T-helper 2 cell treated with Interferon-gamma antibody and Interleukin-4, amounts not matched to agents 5 μg/mL and 100 μg/mL, for 36 hours (primary cell): ENCODE results near the gene DGKD.

ENCODE experiments used
- DNase-seq: peaks from one replicate; pipeline ENCODE4 v3.0.0; 2021; ENCODE audit warnings: low spot score
- H3K27ac Mint-ChIP-seq: one replicate; pipeline ENCODE4 v1.8.0; 2021; ENCODE audit warnings: mild to moderate bottlenecking, mixed read lengths
- H3K27me3 Mint-ChIP-seq: one replicate; pipeline ENCODE4 v1.8.0; 2021; ENCODE audit warnings: low read depth, mixed read lengths
- H3K36me3 Mint-ChIP-seq: one replicate; pipeline ENCODE4 v1.8.0; 2021; ENCODE audit warnings: low read depth, mixed read lengths
- H3K4me1 Mint-ChIP-seq: one replicate; pipeline ENCODE4 v1.8.0; 2021; ENCODE audit warnings: low read depth, mixed read lengths
- H3K4me3 Mint-ChIP-seq: one replicate; pipeline ENCODE4 v1.8.0; 2022; ENCODE audit warnings: mild to moderate bottlenecking, moderate library complexity, mixed read lengths
- H3K9me3 Mint-ChIP-seq: one replicate; pipeline ENCODE4 v1.8.0; 2021; ENCODE audit warnings: mixed read lengths

DGKD gene

GRCh38 chr2:233349005-233349998 is 5.0 kb upstream of the DGKD start:
- Mint-ChIP-seq H3K4me1 (peaks cover 30% of the 10 kb centered on the region), H3K27ac (peak overlapping the region; percentile 26), H3K9me3 (no peaks in the 10 kb centered on the region), H3K4me3 (peak overlapping the region; percentile 17), H3K36me3 (peaks cover 2% of the 10 kb centered on the region), H3K27me3 (no peaks in the 10 kb centered on the region)
- DNase-seq, result no peak

DNA sequence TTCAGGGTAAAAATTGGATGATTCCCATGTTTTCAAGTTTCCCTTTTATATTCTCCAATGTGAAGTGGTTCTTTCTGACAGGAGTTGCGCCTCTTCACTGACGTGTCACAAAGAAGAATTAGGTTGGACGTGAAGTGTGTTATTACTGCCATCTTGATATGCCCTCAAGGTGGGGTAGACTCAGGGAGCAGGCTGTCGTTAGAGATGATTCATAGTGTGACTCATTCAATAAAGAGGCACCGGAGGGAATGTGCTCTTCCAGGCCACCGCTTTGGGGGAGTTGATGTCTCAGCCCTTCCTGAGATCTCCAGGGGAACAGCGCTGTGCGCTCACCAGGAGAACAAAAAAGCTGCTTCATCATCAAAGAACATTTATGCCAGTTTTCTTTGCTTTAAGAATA is 3.6 kb upstream of the DGKD start:
- Mint-ChIP-seq H3K4me1 (peaks cover 36% of the 10 kb centered on the region), H3K9me3 (no peaks in the 10 kb centered on the region), H3K36me3 (peaks cover 6% of the 10 kb centered on the region), H3K27ac (no peak overlapping the region), H3K4me3 (peak overlapping the region; percentile 2), H3K27me3 (no peaks in the 10 kb centered on the region)
- peak; percentile 30 for DNase-seq

DNA sequence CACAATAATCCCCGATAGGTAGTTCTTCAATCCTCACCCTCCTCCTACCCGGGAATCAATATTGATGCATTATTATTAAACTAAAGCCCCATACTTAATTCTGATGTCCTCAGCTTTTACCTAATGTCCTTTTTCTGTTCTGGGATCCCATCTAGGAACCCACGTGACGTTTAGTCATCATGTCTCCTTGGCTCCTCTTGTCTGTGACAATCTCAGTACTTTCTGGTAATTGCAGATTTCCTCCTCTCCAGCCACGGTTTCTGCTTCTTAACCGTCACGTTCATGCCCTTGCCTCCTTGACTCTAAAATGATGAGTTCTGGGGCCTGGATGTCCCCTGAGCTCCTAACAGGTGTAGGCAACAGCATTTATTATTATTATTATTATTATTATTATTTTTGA is 2.9 kb upstream of the DGKD start:
- H3K27ac Mint-ChIP-seq, result no peak overlapping the region
- no peak overlapping the region for H3K4me3 Mint-ChIP-seq

GRCh38 chr2:233352141-233352842 is 2.0 kb upstream of the DGKD start:
- H3K4me1 Mint-ChIP-seq, result peaks cover 50% of the 10 kb centered on the region
- H3K9me3 Mint-ChIP-seq, result no peaks in the 10 kb centered on the region
- no peak for DNase-seq
- no peaks in the 10 kb centered on the region for H3K27me3 Mint-ChIP-seq
- peak overlapping the region; percentile 1 for H3K4me3 Mint-ChIP-seq
- H3K27ac Mint-ChIP-seq, result no peak overlapping the region
- peaks cover 19% of the 10 kb centered on the region for H3K36me3 Mint-ChIP-seq

More for the DNA sequence above, 2.9 kb upstream of the DGKD start:
- Mint-ChIP-seq H3K9me3 (no peaks in the 10 kb centered on the region), H3K4me1 (peaks cover 43% of the 10 kb centered on the region), H3K36me3 (peaks cover 13% of the 10 kb centered on the region), H3K27me3 (no peaks in the 10 kb centered on the region)
- DNase-seq, result no peak

DNA sequence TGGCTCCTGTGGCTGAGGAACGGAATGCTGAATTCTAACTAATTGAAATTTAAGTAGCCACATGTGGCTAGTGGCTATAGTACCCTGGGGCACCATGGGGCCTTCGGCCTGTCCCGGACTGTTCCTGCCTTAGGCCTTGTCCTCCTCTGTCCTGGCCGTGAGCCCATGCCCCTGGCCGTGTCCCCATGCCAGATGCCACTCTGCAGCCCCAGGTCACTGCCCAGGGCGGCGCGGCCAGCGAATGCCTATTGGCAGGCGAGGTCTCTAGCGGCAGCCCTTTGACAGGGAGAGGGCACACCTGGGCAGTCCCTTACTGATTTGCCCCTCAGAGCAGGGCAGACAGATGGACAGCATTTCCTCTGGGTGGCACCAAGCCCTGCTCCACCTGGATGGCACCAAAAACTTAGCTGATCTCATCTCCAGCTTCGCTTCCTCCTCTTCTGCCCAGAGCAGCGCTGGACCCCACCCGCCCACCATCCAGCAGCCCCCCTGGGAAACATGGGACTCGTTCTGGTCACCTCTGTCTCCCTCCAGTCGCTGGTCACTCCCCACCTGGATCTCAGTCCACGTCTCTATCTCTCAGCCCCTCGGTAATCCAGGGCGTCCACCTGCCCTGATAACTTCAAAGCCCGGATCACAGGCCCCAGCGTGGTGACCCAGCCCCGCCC is 1.1 kb upstream of the DGKD start:
- Mint-ChIP-seq H3K4me3 (peak overlapping the region; percentile 88), H3K36me3 (peaks cover 19% of the 10 kb centered on the region), H3K27me3 (no peaks in the 10 kb centered on the region), H3K27ac (peak overlapping the region; percentile 88), H3K4me1 (peaks cover 53% of the 10 kb centered on the region), H3K9me3 (no peaks in the 10 kb centered on the region)
- no peak for DNase-seq

DNA sequence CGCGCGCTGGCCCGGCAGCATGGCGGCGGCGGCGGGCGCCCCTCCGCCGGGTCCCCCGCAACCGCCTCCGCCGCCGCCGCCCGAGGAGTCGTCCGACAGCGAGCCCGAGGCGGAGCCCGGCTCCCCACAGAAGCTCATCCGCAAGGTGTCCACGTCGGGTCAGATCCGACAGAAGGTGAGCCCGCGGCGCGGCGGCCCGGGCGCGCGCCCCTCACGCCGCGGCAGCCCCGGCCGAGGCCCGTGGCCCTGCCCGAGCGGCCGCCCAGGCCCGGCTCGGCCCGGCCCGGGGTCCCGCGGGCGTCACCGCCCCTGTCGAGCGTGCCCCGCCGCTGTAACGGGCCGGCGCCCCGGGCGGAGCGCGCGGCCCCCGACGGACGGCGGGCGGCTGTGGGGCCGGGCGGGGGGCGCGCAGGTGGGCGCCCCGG is 218 bp downstream of the DGKD start:
- Mint-ChIP-seq H3K9me3 (no peaks in the 10 kb centered on the region), H3K4me3 (no peak overlapping the region), H3K4me1 (peaks cover 56% of the 10 kb centered on the region), H3K36me3 (peaks cover 25% of the 10 kb centered on the region), H3K27ac (no peak overlapping the region), H3K27me3 (no peaks in the 10 kb centered on the region)
- no peak for DNase-seq

DNA sequence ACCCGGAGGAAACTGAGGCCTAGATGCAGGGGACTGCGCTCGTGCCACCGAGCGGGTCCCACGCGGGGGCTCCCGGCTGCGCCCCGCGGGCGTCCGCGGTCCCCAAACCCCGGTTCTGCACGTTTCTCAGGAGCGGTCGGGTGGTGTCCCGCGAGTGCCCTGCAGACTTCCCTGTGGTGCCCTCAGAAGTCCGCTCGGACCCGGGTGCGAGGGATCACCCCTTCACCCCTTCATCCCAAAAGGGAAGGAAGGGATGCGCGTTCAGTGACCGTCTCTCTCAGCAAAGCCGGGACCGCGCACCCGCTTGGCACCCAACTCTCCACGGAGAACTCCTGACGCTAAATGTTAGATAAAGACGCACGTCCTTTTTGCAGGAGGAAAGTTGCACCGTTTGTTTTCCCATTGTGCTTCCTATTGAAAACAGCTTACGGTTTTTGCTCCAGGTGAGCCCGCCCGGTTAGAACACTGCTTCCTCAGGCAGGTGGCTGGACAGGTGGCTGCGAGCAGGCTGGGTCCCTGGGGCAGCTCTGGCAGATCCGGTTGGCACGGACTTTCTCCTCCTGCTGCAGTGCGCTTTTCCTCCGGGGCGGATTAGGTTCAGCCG is 779 bp downstream of the DGKD start:
- Mint-ChIP-seq H3K36me3 (peaks cover 29% of the 10 kb centered on the region), H3K4me1 (peaks cover 60% of the 10 kb centered on the region), H3K27me3 (no peaks in the 10 kb centered on the region), H3K9me3 (no peaks in the 10 kb centered on the region), H3K27ac (peak overlapping the region; percentile 76), H3K4me3 (peak overlapping the region; percentile 89)
- no peak for DNase-seq

GRCh38 chr2:233355916-233356315 is 1.6 kb downstream of the DGKD start:
- H3K4me1 Mint-ChIP-seq, result peaks cover 56% of the 10 kb centered on the region
- peaks cover 31% of the 10 kb centered on the region for H3K36me3 Mint-ChIP-seq
- H3K4me3 Mint-ChIP-seq, result peak overlapping the region; percentile 89
- no peak for DNase-seq
- H3K27ac Mint-ChIP-seq, result no peak overlapping the region
- no peaks in the 10 kb centered on the region for H3K27me3 Mint-ChIP-seq
- no peaks in the 10 kb centered on the region for H3K9me3 Mint-ChIP-seq

- H3K36me3 Mint-ChIP-seq, result peaks cover 35% of the 10 kb centered on the region
- no peak overlapping the region for H3K27ac Mint-ChIP-seq
- H3K4me3 Mint-ChIP-seq, result peak overlapping the region; percentile 89
- no peak for DNase-seq
- H3K27me3 Mint-ChIP-seq, result no peaks in the 10 kb centered on the region
- no peaks in the 10 kb centered on the region for H3K9me3 Mint-ChIP-seq
- H3K4me1 Mint-ChIP-seq, result peaks cover 52% of the 10 kb centered on the region
Observed at GRCh38 chr2:233356546-233357308, 2.4 kb downstream of the DGKD start.

GRCh38 chr2:233358335-233358734 is 4.0 kb downstream of the DGKD start:
- H3K27ac Mint-ChIP-seq, result no peak overlapping the region
- H3K4me1 Mint-ChIP-seq, result peaks cover 48% of the 10 kb centered on the region
- no peaks in the 10 kb centered on the region for H3K27me3 Mint-ChIP-seq
- no peak overlapping the region for H3K4me3 Mint-ChIP-seq
- H3K36me3 Mint-ChIP-seq, result peaks cover 37% of the 10 kb centered on the region
- DNase-seq, result no peak
- no peaks in the 10 kb centered on the region for H3K9me3 Mint-ChIP-seq

- Mint-ChIP-seq H3K27me3 (no peaks in the 10 kb centered on the region), H3K36me3 (peaks cover 42% of the 10 kb centered on the region), H3K27ac (no peak overlapping the region), H3K4me3 (no peak overlapping the region), H3K9me3 (no peaks in the 10 kb centered on the region), H3K4me1 (peaks cover 46% of the 10 kb centered on the region)
- DNase-seq, result no peak
Observed at GRCh38 chr2:233358947-233359346, 4.7 kb downstream of the DGKD start.

DNA sequence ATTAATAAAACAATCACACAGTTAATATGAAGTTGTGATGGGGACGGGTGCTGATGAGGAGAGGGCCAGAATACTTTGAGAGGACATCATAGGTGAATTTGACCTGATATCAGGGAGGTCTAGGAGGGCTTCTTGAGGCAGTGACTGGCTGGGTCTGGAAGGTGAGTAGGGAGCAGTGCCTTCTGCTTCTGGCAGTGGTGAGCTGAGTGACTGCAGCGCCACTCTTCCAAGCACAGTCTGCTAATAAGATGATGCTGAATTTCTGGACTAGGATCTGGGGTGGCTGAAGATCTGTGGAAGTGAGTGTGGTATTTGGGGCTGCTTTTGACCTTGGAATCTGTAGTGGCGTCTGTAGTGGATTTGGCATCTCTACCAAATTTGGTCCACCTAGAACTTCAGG is 5.5 kb downstream of the DGKD start:
- Mint-ChIP-seq H3K9me3 (no peaks in the 10 kb centered on the region), H3K4me3 (no peak overlapping the region), H3K27me3 (no peaks in the 10 kb centered on the region), H3K4me1 (peaks cover 47% of the 10 kb centered on the region), H3K27ac (no peak overlapping the region), H3K36me3 (peaks cover 47% of the 10 kb centered on the region)
- DNase-seq, result no peak

DNA sequence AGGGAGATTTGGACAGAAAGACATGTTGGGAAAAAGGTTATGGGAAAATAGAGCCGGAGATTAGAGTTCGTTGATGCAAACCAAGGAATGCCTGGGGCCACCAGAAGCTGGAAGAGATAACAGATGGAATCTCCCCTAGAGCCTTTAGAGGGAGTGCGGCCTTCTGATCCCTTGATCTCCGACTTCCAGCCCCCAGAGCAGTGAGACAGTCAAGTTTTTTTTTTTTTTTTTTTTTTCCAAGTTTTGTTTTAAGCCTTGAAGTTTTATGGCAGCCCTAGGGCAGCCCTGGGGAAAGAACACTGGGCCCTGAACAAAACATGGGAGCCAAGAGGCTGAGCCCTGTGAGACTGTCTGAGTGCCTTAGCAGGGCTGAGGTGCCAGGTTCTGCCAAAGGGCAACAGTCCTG is 6.5 kb downstream of the DGKD start:
- Mint-ChIP-seq H3K36me3 (peaks cover 43% of the 10 kb centered on the region), H3K27me3 (no peaks in the 10 kb centered on the region), H3K4me1 (peaks cover 41% of the 10 kb centered on the region), H3K4me3 (no peak overlapping the region), H3K9me3 (no peaks in the 10 kb centered on the region), H3K27ac (no peak overlapping the region)
- no peak for DNase-seq
